NCI-H1436 (cell line): ENCODE measurements around the gene CCL23.
"Not testable (repeated sequence)": the region's sequence is repeated elsewhere in the genome, so short reads cannot be mapped to it uniquely, and the experiment has no call there.

Experiments used
- DNase-seq: peaks from one replicate; lab custom pipeline; 2025; lab: John Stamatoyannopoulos, UW

The CCL23 gene, protein sequence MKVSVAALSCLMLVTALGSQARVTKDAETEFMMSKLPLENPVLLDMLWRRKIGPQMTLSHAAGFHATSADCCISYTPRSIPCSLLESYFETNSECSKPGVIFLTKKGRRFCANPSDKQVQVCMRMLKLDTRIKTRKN

DNA sequence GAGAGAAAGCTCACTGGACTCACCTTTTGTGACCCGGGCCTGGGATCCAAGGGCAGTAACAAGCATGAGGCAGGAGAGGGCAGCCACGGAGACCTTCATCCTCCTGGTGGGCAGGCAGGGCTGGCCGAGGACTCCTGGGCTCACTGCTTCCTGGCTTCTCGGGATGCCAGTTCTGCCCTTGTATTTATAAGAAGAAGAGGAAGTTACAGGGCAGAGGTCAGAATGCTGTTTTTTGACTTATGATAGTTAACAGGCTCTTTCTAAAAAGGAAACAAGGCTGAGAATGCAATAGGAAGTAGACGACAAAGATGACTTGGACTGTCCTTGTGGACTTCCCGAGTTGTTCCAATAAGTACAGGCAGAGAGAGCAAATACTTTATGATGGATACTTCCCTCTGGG lies at the start of gene CCL23:
Gene CCL23 (minus strand): TSS at position 174 of the 400 bp plus-strand sequence. CDS start 75 bp downstream, at position 99.
- DNase-seq = no peak

DNA sequence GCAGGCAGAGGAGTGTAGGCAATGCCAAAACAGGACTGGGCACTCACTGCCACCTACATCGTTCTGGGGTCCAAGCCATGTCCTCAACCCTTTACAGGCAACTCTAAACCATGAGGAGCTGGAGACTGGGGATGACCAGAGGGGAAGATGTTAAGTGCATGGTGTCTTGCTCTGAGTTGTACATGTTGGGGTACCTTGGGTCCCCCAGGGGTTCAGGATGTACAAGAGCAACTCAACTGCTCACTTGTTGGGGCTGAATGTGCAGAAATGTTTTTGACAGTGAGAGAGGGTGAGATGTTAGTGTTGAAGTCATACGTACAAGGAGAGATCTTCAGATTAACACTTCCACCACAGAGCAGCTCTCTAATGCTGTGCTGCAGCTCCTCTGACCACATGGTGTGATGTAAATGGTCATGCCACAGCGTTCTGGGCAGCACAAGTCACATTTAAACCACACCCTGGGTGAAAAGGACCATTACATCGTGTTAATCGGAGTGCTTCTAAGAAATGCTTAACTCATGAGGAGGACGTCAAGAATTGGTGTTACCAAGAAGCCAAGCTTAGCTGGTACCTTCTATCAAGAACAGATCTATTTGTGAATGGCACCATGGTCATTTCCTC lies 48.7 kb upstream of the CCL23 start:
- DNase-seq = no peak

DNA sequence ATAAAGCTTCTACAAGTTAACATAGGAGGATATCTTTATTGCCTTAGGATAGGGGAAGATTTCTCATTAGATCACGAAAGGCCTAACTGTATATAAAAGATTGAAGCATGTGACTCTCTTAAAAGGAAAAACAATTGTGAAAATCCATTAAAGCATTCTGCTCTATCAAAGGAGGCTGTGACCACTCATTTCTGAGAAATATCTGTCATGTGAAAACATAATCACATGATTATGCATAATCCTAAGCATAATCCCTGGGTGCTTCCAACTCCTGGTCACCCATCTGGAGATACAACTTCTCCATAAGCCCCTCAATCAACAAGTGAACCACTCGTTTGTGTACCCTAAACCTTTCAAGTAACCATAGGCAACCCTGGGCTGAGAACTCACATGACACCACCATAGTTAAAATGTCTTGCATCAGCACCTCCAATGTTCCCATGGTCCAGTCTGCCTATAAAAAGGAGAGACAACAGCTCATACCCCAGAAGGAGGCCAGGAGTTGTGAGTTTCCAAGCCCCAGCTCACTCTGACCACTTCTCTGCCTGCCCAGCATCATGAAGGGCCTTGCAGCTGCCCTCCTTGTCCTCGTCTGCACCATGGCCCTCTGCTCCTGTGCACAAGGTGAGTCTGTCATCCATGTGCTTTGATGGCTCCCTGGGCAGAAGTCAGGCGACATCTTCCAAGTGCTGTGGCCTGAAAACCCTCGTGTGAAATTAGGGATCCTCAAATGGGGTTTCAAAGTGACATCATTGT lies 46.2 kb upstream of the CCL23 start, which contains the start of gene CCL18:
Gene CCL18 (plus strand): TSS at position 487 of the 756 bp plus-strand sequence. CDS start 71 bp downstream, at position 558.
- no peak for DNase-seq

DNA sequence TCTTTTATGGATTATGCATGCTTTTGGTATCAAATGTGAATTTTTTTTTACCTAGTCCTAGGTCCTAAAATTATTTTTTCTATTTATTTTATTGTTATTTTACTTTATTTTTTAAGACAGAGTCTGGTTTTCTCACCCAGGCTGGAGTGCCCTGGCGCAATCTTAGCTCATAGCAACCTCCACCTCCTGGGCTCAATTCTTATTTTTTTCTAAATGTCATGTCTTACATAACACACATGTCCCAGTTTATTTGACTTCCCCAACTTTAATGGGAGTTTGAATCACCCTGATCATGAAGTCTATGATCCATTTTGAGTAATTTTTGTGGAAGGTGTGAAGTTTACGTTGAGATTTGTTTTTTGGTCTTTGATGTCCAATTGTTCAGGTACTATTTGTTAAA lies 43.0 kb upstream of the CCL23 start:
- no peak for DNase-seq

DNA sequence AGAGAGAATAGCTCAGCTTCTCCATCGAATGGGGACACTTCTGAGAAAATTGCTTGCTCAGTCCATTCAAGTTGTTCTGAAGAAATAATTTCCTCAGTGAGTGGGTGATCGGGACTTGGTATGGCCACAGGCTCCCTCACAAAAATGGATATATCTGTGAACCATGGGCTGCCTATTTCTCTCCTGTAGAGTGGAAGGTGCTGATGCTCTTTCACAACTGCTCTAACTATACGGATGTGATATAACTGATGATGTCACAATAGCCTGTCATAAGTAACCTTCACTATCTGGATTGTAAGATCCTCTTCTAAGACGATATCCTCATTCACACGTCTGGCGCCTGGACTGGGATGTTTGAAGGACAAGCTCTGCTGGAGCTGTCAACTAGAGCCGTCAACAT lies 41.6 kb upstream of the CCL23 start:
- no peak for DNase-seq

DNA sequence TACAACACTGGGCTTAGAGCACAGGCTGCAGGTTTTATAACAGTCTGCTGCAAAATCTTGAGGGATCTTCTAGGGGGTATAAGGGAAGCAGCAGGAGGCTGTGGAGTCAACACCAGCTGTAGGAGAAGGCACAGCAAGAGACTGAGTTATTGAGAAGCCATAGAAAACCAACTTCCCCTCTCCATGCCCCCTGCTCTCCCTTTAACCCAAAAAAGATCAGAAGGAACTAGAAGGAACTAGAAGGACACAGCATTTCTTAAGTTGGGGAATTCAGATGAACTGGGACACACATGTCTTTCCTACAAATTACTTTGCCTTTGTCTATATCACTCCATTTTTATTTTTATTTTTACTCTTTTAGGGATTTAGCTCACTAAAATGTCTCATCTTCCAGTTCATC lies 40.1 kb upstream of the CCL23 start:
- DNase-seq = no peak

DNA sequence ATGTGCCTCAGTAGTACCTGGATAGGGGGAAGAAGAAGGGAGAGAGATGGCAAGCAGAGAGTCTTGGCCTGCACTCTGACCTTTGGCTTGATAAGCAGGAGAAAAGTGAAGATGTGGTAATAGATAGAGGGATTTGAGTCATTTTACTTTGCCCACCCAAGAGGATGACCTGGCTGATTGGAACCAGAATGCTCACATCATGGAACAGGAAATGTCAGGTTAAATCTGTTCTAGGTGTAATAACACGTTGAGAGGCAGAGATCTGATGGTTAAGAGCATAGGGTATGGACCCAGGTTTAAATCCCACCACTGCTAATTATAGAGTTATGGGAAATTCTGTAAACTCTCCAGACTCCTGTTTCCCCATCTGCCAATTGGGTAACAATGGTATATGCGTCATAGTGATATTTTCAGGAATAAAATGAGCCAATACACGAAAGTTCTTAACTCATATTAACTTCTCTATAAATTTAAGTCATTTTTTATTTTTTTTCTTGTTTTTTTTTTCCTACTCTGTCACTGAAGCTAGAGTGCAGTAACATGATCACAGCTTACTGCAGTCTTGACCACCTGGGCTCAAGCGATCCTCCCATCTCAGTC lies 38.2 kb upstream of the CCL23 start:
- no peak for DNase-seq

DNA sequence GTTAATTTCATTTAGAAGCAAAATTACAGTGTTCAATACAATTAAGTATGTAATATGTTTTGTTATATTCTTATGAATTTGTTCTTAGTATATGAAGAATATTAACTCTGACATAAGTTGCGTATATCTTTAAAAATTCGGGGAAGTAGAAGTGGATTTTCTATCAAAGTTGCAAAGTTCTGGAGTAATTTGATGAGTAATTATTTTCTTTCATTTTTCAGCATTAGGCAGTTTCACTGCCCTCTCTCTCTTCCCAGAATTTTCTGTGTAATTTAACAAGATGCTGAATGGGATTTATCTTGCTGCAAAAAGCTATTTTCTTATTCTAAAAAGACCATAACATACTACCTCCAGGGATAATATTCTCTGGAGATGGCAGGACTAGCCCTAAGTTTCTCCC lies 37.4 kb upstream of the CCL23 start:
- DNase-seq = no peak

DNA sequence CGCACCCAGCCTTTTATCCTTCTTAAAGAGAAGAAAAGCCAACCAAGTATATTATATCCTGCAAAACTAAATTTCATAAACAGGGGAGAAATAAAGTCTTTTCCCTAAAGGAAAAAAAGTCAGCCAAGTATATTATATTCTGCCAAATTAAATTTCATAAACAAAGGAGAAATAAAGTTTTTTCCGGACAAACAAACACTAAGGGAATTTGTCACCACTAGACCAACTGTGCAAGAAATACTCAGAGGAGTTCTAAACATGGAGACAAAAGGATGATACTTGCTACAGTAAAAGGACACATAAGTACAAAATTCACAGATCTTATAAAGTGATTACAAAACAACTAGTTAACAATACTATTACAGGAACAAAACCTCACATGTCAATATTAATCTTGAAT lies 31.9 kb upstream of the CCL23 start:
- DNase-seq = no peak

DNA sequence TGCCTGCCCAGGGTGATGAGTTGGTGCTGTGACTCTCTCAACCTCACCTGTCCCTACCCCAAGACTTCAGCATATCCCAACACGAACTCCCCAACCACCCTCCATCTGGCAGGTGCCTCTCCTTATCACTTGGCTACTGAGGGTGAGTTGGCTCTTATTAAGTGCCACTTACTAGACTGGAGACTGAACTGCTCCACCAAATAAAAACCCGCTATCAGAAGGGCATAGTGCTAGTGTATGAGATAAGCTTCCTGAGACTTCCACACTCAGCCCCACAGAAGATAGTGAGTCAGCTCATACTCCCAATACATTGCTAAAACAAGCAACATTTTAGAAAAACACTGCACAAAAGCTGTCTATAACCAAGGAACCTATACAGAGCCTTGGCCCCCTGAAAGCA lies 30.3 kb upstream of the CCL23 start:
- DNase-seq = no peak

DNA sequence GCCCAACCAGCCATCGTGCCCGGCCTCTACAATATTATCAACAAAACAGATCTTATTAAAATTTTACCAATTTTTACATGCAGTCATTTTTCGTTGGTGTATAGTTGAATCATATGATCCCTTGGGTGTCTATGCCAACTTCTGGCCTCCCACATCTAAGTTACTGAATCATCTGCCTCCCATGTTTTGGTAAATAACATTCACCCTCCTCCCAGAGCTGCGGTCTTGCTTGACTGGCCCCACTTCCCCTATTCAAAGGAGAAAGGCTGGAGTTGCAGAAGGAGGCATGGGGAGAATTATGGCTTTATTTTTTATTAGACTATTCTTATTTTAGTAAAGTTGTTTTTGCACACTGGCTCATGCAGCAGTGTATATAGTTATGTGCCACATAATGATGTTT lies 18.5 kb upstream of the CCL23 start:
- no peak for DNase-seq

DNA sequence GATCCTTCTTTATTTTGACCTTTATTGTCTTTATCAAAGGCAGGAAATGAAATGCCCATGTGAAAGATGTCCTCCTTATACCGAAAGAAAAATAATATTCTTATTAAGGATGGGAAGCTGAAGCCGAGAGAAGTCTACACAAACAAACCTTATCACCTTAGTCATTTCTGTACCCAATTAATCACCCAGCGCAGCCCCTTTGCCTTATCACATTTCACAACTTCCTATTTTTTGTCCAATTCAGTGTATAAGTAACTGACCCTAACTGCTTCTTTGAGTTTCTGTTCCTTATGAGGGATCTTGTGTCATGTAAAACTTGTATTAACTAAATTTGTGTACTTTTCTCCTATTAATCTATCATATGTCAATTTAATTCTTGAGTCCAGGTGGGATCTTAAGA lies 16.4 kb upstream of the CCL23 start:
- DNase-seq = no peak

DNA sequence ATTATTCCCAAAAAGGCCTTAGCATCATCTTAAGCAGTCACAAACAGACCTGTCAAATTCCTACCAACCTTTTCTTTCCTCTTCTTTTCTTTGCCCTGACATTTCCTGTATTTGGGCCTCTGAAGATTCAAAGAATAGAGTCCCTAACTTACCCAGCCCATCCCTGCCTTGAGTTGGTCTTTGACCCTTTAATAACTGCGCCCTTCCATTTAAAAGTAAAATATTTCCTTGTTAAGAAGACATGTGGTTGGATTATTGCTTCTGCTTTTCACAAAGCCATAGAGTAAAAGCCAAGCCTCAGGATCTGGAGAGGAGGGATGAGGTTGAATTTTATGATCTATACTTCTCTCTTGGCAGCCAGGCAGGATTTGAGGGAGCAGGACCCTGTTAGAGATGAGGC lies 13.2 kb upstream of the CCL23 start:
- DNase-seq = no peak

DNA sequence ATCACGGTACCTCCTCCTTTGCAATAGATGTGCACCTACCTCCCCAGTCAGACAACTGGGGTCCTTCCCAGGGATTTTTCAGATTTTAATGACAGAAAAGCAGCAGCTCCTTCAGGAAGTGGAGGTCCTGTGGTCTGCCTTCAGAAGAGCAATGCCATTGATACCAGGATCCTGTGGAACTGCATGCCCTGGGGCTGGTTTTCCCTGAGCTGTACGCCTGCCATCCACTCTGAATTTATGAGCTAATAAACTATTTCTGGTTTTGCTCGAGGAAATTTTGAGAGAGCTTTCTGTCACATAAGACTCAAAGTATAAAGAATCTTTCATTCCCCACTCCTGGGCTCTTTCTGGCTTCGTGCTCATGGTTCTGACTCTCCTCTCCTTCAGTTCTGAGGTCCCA lies 10.0 kb upstream of the CCL23 start:
- DNase-seq = no peak

DNA sequence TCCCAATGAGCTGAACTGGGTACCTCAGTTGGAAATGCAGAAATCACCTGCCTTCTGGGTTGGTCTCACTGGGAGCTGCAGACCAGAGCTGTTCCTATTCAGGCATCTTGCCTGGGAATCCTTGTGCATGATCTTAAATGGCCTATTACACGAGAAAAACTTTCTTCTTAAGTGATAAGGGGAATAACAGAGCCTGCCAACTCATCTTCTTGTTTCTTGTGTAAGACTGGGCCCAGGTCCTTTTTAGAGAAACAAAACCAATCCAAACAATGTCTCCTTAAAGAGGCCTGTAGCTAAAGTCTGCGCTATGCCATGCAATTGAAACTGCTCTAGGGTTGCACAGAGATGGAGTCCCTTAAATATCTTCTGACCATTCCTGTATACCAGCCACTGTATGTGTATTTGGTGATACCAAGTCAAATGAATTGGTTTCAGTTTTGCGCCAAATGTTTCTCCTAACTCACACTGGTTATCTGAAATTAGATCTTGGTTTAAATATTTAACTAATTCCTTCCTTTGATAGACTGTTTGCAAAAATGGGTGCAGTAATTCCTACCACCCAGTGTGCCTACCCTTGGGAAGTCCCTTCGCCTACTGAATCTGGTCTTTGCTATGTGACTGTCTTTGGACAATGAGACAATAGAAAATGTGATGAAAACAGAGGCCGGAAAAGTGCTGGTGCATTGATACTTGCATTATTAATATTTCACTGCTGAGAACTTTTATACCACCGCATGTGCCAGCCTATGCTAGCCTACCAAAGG lies 6.5 kb upstream of the CCL23 start:
- no peak for DNase-seq

DNA sequence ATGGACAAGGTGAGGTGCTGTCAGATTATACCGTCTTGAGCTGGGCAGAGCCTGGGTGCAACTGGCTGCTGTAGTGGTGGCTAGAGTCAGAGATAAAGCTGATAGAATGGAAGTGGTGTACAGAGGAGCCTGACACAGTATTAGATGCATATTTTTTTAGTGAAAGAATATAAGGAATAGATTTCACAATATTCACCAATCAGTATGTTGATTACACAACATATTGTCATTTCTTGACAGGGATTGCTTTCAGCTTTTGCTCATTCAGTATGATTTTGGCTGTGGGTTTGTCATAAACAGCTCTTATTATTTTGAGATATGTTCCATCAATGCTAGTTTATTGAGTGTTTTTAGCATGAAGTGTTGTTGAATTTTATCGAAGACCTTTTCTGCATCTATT lies 1.7 kb upstream of the CCL23 start:
- no peak for DNase-seq

DNA sequence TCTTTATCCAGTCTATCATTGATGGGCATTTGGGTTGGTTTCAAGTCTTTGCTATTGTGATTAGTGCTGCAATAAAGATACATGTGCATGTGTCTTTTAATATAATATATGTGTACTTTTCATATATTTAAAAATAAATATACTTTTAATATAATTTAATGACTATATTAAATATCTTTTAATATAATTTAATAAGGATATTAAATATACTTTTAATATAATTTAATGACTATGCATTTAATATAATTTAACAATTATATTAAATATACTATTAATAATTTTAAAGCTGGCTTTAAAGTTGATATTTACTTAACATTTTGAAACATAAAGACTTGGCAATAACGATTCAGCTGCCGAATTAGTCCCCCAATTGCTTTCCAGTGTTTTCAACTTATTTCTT lies 1.2 kb downstream of the CCL23 start:
- DNase-seq = no peak

DNA sequence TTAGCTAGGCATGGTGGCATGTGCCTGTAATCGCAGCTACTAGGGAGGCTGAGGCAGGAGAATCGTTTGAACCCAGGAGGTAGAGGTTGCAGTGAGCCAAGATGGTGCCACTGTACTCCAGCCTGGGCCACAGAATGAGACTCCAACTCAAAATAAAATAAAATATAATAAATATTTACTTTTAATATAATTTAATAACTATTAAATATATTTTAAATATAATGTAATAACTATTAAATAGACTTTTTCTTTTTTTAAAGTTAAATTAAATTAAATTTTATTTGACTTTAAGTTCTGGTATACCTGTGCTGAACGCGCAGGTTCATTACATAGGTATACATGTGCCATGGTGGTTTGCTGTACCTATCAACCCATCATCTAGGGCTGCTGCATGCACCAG lies 1.9 kb downstream of the CCL23 start:
- not testable (repeated sequence) for DNase-seq

DNA sequence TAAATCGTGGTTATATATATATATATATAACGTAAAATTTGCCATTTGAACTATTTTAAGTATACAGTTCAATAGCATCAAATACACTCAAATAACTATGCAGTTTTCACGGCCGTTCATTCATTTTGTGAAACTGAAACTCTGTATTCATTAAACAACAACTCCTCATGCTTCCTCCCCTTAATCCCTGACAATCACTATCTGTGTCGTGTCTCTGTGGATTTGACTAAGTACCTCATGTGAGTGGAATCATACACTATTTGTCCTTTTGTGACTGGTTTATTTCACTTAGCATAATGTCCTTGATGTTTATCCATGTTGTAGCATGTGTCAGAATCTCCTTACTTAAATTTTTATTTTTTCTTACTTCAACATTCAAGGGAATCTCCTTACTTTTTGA lies 2.8 kb downstream of the CCL23 start:
- DNase-seq = no peak

DNA sequence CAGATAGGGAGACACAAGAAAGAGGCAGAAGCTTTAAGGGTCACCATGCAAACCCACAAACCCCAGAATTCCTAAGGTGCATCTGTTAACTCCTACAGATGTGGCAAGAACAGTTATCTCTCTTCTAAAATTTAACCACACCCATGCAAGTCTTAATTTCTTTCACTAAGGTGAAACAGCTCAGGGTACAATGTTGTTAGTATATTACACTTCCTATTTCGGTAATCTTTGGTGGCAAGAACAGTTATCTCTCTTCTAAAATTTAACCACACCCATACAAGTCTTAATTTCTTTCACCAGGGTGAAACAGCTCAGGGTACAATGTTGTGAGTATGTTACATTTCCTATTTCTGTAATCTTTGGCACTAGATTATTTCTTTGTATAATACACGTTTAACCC lies 6.6 kb downstream of the CCL23 start:
- DNase-seq = no peak

DNA sequence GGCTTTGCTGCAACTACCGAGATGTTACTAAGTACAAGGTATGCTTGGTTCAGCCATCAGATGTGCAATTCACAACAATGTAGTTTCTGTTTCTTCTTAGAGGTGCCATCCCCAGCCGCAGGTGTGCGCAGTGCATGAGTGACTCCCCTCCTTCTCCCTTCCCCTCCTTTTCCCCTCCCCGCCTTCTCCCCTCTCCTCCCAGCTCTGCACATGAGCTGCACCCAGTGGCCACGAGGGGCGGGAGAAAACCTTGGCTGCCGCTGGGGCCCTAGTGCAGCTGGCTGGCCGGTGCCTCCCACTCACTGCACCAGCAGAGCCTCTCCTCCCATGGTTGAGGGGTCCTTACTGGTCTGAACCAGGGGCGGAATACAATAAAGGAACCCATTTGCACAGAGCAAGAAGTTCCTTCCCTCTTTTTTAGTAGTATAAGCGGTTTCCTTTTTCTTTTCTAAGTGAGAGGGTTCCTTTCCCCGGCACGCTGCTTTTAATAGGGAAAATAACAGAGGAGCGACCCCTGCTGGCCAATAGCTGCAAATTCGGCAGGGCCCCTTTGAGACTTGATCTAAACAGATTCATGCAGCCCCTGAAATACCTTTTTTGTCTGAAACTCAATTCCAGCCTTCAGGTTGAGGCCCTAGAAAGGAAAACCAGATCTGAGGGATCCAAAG lies 8.6 kb downstream of the CCL23 start:
- DNase-seq = no peak

DNA sequence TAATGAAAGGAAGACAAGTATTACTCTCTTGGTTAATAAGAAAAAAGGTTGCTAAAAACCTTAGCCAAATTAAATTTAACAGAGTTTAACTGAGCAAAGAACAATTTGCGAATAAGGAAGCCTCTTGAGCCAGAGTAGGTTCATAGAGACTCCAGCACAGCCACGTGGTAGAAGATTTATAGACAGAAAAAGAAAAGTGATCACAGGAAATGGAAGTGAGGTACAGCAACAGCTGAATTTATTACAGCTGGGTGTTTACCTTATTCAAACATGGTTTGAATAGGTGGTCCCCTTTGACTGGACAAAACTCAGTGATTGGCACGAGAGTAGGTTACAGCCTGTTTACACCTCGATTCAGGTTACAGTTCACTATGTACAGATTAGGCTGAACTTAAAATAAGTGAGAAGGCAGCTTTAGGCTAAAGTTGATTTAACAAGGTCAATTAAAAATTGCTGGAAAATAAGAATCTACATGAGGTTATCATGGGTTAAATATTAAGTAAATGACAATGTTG lies 13.1 kb downstream of the CCL23 start:
- no peak for DNase-seq
